Sigmoid colon (tissue), 7 donors: ENCODE results near the gene LEF1. TPM values are rescaled to one million over a fixed set of nuclear protein-coding genes. Genes with fewer than 3 reads are reported as not detected.

Source experiments
- DNase-seq: peaks from one replicate; pipeline ENCODE4 v3.0.0-alpha.2; 2019
- H3K27ac ChIP-seq, 4 donors: fragments of 200-600 bp; sonication (generic); one replicate each; pipeline ENCODE4 v1.5.1; 2016 to 2019; ENCODE audit warnings: mild to moderate bottlenecking in 1 of 4
- H3K27me3 ChIP-seq, 3 donors: fragments of 200-600 bp; sonication (generic); one replicate each; pipeline ENCODE4 v1.5.1; 2019; ENCODE audit warnings: mild to moderate bottlenecking in 1 of 3
- H3K36me3 ChIP-seq, 4 donors: fragments of 200-600 bp; sonication (generic); one replicate each; pipeline ENCODE4 v1.5.1; 2016 to 2019
- H3K4me1 ChIP-seq, 4 donors: fragments of 200-600 bp; sonication (generic); one replicate each; pipeline ENCODE4 v1.5.1; 2017 to 2019
- H3K4me3 ChIP-seq, 4 donors: fragments of 200-600 bp; sonication (generic); one replicate each; pipeline ENCODE4 v1.5.1; 2017 to 2019; ENCODE audit warnings: mild to moderate bottlenecking in 2 of 4, moderate library complexity in 1 of 4
- H3K9me3 ChIP-seq, 4 donors: fragments of 200-600 bp in 3 of 4; sonication (generic) in 3 of 4; one replicate each; pipeline versions ENCODE4 v1.5.1 to v1.6.1; 2013 to 2019
- EP300 ChIP-seq, 4 donors: sonication (generic); formaldehyde crosslinking; IDR thresholded peaks; one replicate each; pipeline ENCODE4 v1.6.1; 2017; ENCODE audit warnings: antibody characterized with exemption in 4 of 4
- POLR2A ChIP-seq, 2 donors: fragments of 450-650 bp; IDR thresholded peaks; one replicate each; pipeline ENCODE4 v1.6.1; 2016; ENCODE audit warnings: antibody characterized with exemption in 2 of 2, mild to moderate bottlenecking in 2 of 2, moderate library complexity in 2 of 2
- POLR2AphosphoS5 ChIP-seq, 4 donors: sonication (generic); formaldehyde crosslinking; IDR thresholded peaks; one replicate each; pipeline ENCODE4 v1.6.1; 2017; ENCODE audit warnings: antibody characterized with exemption in 4 of 4
- WGBS, 2 donors: extraction: QIAGEN DNeasy Blood & Tissue Kit; methylation state at CpG; one replicate each; pipeline ENCODE4 v1.1.7; 2013; 5-methylcytosine and 5-hydroxymethylcytosine counted together
- intact Hi-C: fragments of 100-400 bp; cut with DNase I; formaldehyde crosslinking; loops from one replicate; pipeline ENCODE4 v1.15.1; 2023
- polyA plus RNA-seq, 3 donors: library from polyadenylated mRNA; stranded (reverse); fragments of 200-250 nt; gene quantifications; one replicate each; pipeline ENCODE4 v1.2.3, GENCODE V29; 2013
- total RNA-seq, 4 donors: library from RNA; depleted of rRNA; stranded (reverse); fragments of >200 nt; gene quantifications; one replicate each; pipeline ENCODE4 v1.1.0, GENCODE V29; 2016
- TF ChIP-seq, protein P1 (sequence below), 4 experiments: fragments of 450-650 bp in 3 of 4; fragments of 200-600 bp in 1 of 4; IDR thresholded peaks; one replicate each; pipeline ENCODE4 v1.5.1; 2016 to 2019; ENCODE audit warnings: antibody characterized with exemption in 4 of 4, mild to moderate bottlenecking in 3 of 4, moderate library complexity in 2 of 4
- donor health status: healthy with polysubstance abuse.
- donor health status: Bipolar disorder and iron deficiency.
- donor health status: healthy.

Gene LEF1
- total and polyA plus RNA-seq, 7 donors, result 0.83 to 25.3 (median 3.2) TPM; not detected in 1

DNA sequence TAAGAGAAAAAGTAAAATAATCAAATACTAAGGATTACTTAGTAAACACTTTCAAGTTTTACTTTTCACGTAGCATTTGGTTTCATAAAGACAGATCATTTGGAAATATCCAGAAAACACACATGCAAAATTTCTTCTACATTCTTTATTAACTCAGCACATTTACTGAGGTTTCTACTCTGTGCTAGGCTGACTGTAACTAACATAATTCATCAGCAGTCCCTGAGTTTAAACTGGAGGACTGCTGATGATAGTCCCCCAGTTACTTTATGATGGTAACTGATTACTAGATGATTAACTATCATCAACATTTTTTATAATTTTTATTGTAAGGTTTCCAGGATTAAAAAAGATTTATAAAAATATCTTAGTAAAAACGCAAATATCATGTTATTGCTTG, 12.3 kb downstream of the LEF1 start:
- no peaks in the 10 kb centered on the region for H3K9me3 ChIP-seq
- no peak overlapping the region for H3K27ac ChIP-seq
- H3K27me3 ChIP-seq, result peaks cover 0 to 41% (median 6%) of the 10 kb centered on the region in 3 donors
- H3K4me3 ChIP-seq, result no peak overlapping the region
- WGBS, 2 donors, result 61 to 89% methylated on average over 2 of the region's 2 CpGs
- intact Hi-C loops, result no loop called here
- TF ChIP-seq POLR2A (IDR thresholded peaks at IDR 0.05), result no peak
- TF ChIP-seq, protein P1, sequence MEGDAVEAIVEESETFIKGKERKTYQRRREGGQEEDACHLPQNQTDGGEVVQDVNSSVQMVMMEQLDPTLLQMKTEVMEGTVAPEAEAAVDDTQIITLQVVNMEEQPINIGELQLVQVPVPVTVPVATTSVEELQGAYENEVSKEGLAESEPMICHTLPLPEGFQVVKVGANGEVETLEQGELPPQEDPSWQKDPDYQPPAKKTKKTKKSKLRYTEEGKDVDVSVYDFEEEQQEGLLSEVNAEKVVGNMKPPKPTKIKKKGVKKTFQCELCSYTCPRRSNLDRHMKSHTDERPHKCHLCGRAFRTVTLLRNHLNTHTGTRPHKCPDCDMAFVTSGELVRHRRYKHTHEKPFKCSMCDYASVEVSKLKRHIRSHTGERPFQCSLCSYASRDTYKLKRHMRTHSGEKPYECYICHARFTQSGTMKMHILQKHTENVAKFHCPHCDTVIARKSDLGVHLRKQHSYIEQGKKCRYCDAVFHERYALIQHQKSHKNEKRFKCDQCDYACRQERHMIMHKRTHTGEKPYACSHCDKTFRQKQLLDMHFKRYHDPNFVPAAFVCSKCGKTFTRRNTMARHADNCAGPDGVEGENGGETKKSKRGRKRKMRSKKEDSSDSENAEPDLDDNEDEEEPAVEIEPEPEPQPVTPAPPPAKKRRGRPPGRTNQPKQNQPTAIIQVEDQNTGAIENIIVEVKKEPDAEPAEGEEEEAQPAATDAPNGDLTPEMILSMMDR (IDR thresholded peaks at IDR 0.05), result no peak
- no peak for TF ChIP-seq EP300 (IDR thresholded peaks at IDR 0.05)
- TF ChIP-seq POLR2AphosphoS5 (IDR thresholded peaks at IDR 0.05), result no peak
- no peak for DNase-seq
- H3K36me3 ChIP-seq, result no peaks in the 10 kb centered on the region
- H3K4me1 ChIP-seq, result no peaks in the 10 kb centered on the region

DNA sequence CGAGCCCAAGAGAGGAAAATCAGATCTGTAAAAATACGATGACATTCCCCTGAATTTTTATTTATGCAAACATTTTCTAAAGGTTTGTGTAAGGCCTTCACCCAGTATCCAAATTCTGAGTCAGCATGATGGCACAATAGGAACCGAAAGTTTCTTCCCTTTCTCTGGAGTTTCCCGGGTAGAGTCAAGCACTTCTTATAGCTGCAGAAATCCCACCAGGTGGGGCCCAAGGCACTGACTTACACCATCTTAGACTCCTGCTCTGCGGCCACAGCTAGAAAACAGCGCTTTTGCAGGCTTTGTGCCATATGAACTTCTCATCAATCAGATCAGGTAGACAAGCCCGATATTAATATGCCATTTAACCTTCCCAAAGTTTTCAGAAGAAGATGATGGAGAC, 13.4 kb downstream of the LEF1 start:
- Histone ChIP-seq H3K27ac (no peak overlapping the region), H3K27me3 (peaks cover 0 to 31% (median under 1%) of the 10 kb centered on the region in 3 donors), H3K9me3 (no peaks in the 10 kb centered on the region), H3K4me1 (no peaks in the 10 kb centered on the region), H3K4me3 (no peak overlapping the region), H3K36me3 (no peaks in the 10 kb centered on the region)
- no peak for DNase-seq
- no peak for TF ChIP-seq POLR2A (IDR thresholded peaks at IDR 0.05)
- TF ChIP-seq, protein P1 (IDR thresholded peaks at IDR 0.05), result no peak
- no peak for TF ChIP-seq EP300 (IDR thresholded peaks at IDR 0.05)
- TF ChIP-seq POLR2AphosphoS5 (IDR thresholded peaks at IDR 0.05), result no peak
- intact Hi-C loops, result no loop called here
- WGBS, 2 donors, result 69 to 87% methylated on average over 7 of the region's 7 CpGs

DNA sequence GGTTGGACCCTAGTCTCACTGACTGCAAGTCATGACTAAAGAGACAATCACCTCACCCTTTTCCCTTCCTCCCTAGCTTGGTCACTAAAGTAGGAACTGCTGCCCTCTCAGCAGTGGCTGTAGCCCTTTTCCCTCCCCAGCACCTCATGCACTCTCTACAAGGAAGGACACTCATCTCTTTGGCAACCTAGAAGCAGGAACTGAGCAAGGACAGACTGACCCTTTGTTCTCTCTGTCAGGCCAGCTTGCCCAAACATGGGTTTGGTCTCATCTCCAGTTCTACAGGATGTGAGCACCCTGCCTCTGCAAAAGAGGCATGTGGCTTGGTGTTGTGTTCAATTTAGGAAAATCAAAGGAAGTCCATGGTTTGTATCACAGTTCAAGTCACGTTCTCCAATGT, 15.8 kb downstream of the LEF1 start:
- no peaks in the 10 kb centered on the region for H3K36me3 ChIP-seq
- no peaks in the 10 kb centered on the region for H3K9me3 ChIP-seq
- no peak for DNase-seq
- H3K27ac ChIP-seq, result no peak overlapping the region
- H3K4me3 ChIP-seq, result no peak overlapping the region
- H3K27me3 ChIP-seq, result peaks cover 0 to 9% (median 0%) of the 10 kb centered on the region in 3 donors
- no peaks in the 10 kb centered on the region for H3K4me1 ChIP-seq
- TF ChIP-seq POLR2A (IDR thresholded peaks at IDR 0.05), result no peak
- TF ChIP-seq, protein P1 (IDR thresholded peaks at IDR 0.05), result no peak
- TF ChIP-seq EP300 (IDR thresholded peaks at IDR 0.05), result no peak
- no peak for TF ChIP-seq POLR2AphosphoS5 (IDR thresholded peaks at IDR 0.05)
- intact Hi-C loops, result no loop called here
- WGBS, 2 donors, result 73 to 88% methylated on average over 1 of the region's 1 CpG

DNA sequence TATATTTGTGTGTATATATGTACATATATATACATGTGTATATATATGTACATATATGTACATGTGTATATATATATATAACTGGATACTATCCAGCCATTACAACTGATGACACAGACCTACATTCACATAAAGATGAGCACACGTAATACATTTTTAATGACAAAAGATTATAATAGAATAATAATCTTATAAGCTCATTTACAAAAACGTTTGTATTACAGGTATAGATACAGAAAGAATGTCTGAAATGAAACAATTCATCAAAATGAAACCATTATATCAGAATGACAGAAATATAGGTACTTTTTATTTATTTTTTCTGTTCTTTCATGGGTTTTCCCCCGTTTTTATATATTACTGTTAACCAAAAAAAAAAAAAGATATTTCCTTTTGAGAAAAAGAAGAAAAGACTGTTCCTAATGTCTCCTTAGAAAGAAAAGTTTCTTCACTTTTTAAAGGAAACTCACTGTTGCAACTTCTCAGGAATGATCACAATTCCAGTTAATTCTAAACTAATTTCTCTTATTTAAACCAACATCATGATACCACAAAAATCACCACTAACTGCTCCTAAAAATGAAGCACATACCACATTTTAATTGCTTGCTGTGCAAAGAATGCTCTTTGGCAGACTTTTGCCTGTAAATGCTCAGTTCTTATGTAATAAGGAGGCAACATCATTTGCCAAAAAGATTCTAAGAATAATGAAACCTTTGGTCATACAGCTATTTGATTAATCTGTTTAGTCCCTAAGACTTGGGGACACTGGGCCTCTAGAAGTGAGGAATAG, 18.9 kb downstream of the LEF1 start:
- Histone ChIP-seq H3K36me3 (no peaks in the 10 kb centered on the region), H3K27me3 (peaks cover 0 to 5% (median 0%) of the 10 kb centered on the region in 3 donors), H3K9me3 (no peaks in the 10 kb centered on the region), H3K27ac (no peak overlapping the region), H3K4me1 (no peaks in the 10 kb centered on the region), H3K4me3 (no peak overlapping the region)
- intact Hi-C loops, result no loop called here
- 66 to 75% methylated on average over 3 of the region's 3 CpGs for WGBS, 2 donors
- DNase-seq, result no peak
- TF ChIP-seq POLR2A (IDR thresholded peaks at IDR 0.05) (no peak), EP300 (IDR thresholded peaks at IDR 0.05) (no peak), POLR2AphosphoS5 (IDR thresholded peaks at IDR 0.05) (no peak)
- TF ChIP-seq, protein P1 (IDR thresholded peaks at IDR 0.05), result no peak
